HUES48 (cell line): ENCODE results near the gene ISCA2.

Source experiments
- H3K27ac ChIP-seq: one replicate; pipeline ENCODE4 v1.7.0; 2013; ENCODE audit warnings: low read depth, low read length, inconsistent platforms
- H3K27me3 ChIP-seq: 2 replicates; pipeline ENCODE4 v1.6.1; 2013; ENCODE audit warnings: mild to moderate bottlenecking, low read length; ENCODE audit not compliant: control insufficient read depth, insufficient read depth
- H3K36me3 ChIP-seq: 2 replicates; pipeline ENCODE4 v1.6.1; 2013; ENCODE audit warnings: low read length; ENCODE audit not compliant: control insufficient read depth, insufficient read depth
- H3K4me1 ChIP-seq: 2 replicates; pipeline ENCODE4 v1.6.1; 2013; ENCODE audit warnings: mild to moderate bottlenecking, low read length; ENCODE audit not compliant: control insufficient read depth, insufficient read depth
- H3K4me3 ChIP-seq: 2 replicates; pipeline ENCODE4 v1.5.1; 2013; ENCODE audit warnings: mild to moderate bottlenecking, low read depth, low read length
- H3K9ac ChIP-seq: 2 replicates; pipeline ENCODE4 v1.6.1; 2013; ENCODE audit warnings: mild to moderate bottlenecking, low read depth, low read length, moderate library complexity
- H3K9me3 ChIP-seq: 2 replicates; pipeline ENCODE4 v1.6.1; 2013; ENCODE audit warnings: low read length; ENCODE audit not compliant: control insufficient read depth, insufficient read depth

Gene ISCA2

GRCh38 chr14:74519316-74520074 is 25.9 kb downstream of the ISCA2 start:
- Histone ChIP-seq H3K27ac (no peak overlapping the region), H3K9me3 (no peaks in the 10 kb centered on the region), H3K27me3 (no peaks in the 10 kb centered on the region), H3K36me3 (no peaks in the 10 kb centered on the region), H3K4me3 (no peak overlapping the region), H3K4me1 (peaks cover 4% of the 10 kb centered on the region; the same call in 1 of the 2 replicates), H3K9ac (no peak overlapping the region)

DNA sequence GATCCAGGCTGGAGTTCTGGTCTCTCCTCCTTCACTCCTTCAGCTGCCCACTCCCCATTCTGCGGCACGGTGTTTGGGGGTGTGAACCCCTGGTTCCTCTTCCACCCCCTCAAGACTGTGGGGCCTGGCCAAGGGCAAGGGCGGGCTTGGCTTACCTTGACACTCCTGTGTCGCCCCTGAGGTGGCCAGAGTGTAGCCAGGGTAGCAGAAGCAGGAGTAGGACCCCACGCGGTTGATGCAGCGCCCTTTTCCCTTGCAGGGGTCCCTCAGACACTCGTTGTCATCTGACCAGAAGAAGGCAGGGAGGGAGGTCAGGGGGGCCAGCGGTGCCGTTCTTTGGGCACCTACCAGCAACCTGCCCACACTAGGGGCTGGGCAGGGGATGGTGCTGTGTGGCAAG is 28.2 kb downstream of the ISCA2 start:
- peaks cover 3% of the 10 kb centered on the region; the same call in 1 of the 2 replicates for H3K4me1 ChIP-seq
- H3K9ac ChIP-seq: no peak overlapping the region
- no peaks in the 10 kb centered on the region for H3K36me3 ChIP-seq
- no peaks in the 10 kb centered on the region for H3K27me3 ChIP-seq
- H3K9me3 ChIP-seq: no peaks in the 10 kb centered on the region
- no peak overlapping the region for H3K4me3 ChIP-seq
- H3K27ac ChIP-seq: no peak overlapping the region

DNA sequence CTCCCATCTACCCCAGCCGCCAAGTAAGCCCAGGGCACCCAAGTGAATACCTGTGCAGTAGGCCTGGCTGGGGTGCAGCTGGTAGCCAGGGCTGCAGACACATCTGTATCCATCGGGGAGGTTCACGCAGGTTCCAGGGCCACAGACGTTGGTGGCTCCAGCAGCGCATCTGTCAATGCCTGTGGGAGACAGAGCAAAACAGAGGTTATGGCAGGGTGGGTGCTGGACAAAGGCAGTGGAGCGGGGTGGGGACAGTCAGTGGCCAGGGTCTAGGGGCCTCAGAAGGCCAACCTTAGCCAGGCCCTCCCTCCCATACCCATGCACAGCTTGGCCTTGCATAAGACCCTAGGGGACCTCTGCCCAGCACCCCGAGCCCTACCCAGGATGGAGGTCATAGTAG is 29.2 kb downstream of the ISCA2 start:
- Histone ChIP-seq H3K27me3 (no peaks in the 10 kb centered on the region), H3K4me1 (no peaks in the 10 kb centered on the region), H3K9ac (no peak overlapping the region), H3K27ac (no peak overlapping the region), H3K36me3 (no peaks in the 10 kb centered on the region), H3K9me3 (no peaks in the 10 kb centered on the region), H3K4me3 (no peak overlapping the region)

GRCh38 chr14:74524076-74524811 is 30.7 kb downstream of the ISCA2 start:
- no peaks in the 10 kb centered on the region for H3K9me3 ChIP-seq
- no peak overlapping the region for H3K4me3 ChIP-seq
- H3K27ac ChIP-seq: no peak overlapping the region
- H3K36me3 ChIP-seq: no peaks in the 10 kb centered on the region
- H3K9ac ChIP-seq: no peak overlapping the region
- H3K27me3 ChIP-seq: no peaks in the 10 kb centered on the region
- H3K4me1 ChIP-seq: no peaks in the 10 kb centered on the region

- Histone ChIP-seq H3K27ac (no peak overlapping the region), H3K36me3 (no peaks in the 10 kb centered on the region), H3K9me3 (no peaks in the 10 kb centered on the region), H3K9ac (no peak overlapping the region), H3K4me1 (no peaks in the 10 kb centered on the region), H3K4me3 (no peak overlapping the region), H3K27me3 (no peaks in the 10 kb centered on the region)
Observed at GRCh38 chr14:74524812-74525135, 31.2 kb downstream of the ISCA2 start.

- no peaks in the 10 kb centered on the region for H3K36me3 ChIP-seq
- H3K9ac ChIP-seq: no peak overlapping the region
- H3K4me1 ChIP-seq: no peaks in the 10 kb centered on the region
- H3K27ac ChIP-seq: no peak overlapping the region
- H3K4me3 ChIP-seq: no peak overlapping the region
- H3K9me3 ChIP-seq: no peaks in the 10 kb centered on the region
- H3K27me3 ChIP-seq: no peaks in the 10 kb centered on the region
Observed at GRCh38 chr14:74525361-74525851, 31.8 kb downstream of the ISCA2 start.

DNA sequence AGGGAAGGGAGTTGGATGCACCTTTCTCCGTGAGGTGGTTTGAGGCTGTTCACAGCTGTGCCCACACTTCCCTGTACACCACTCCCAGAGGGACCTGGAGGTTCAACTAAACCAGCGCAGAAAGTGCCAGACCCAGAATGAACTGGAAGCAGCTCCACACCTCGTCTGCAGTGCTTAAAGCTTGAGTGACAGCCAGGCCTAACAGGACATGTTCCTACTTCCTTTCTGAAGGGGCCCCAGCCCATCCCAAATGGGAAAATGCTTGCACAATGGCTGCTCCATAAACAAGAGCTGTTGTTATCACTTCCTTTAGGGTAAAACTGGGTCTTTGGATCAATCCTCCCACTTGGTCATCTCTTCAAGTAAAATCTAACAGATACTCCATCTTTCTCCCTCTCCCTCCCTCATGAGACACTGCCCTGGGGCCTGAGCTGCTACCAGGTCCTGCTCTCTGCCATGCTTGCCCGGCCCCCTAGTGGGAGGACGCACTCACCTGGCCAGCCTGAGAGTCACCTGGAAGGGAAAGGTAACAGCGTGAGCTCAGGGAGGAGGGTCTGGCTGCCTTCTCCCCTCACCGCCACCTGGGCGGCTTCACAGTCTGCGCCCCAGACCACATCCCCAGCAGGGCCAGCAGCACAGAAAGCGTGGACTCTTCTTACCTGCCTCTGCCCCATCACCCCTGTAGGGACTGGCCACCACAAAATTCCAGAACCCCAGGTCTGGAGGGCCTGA is 33.5 kb downstream of the ISCA2 start:
- Histone ChIP-seq H3K9ac (no peak overlapping the region), H3K4me1 (no peaks in the 10 kb centered on the region), H3K36me3 (no peaks in the 10 kb centered on the region), H3K4me3 (no peak overlapping the region), H3K27ac (no peak overlapping the region), H3K9me3 (no peaks in the 10 kb centered on the region), H3K27me3 (no peaks in the 10 kb centered on the region)

DNA sequence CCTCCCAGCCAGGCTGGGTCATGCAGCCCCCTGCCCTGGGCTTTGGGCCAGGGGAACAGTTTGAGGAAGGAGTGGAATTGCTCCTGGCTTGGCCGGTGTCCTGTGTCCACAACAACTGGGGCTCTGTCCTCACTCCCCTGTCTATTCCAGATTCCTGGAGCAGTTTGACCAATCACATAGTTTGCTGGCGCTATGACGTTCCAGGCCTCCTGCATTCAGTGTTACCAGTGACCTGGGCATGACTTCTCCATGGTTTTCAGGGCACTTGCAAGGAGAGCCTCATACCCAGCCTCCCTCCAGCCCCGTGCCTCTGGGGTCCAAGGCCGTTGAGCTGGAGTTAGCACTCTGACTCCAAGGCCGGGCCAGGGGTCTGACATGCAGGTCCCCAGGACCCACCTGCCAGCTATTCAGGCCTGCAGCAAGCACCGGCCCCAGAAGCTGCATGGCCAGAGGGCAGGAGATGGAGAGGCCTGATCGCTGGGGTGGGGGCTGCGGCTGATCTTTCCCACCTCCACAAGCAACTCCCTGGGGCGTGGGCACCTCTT is 34.2 kb downstream of the ISCA2 start:
- no peaks in the 10 kb centered on the region for H3K4me1 ChIP-seq
- H3K9me3 ChIP-seq: no peaks in the 10 kb centered on the region
- H3K4me3 ChIP-seq: no peak overlapping the region
- H3K27ac ChIP-seq: no peak overlapping the region
- H3K9ac ChIP-seq: no peak overlapping the region
- no peaks in the 10 kb centered on the region for H3K36me3 ChIP-seq
- H3K27me3 ChIP-seq: no peaks in the 10 kb centered on the region

- H3K4me1 ChIP-seq: no peaks in the 10 kb centered on the region
- H3K9ac ChIP-seq: no peak overlapping the region
- no peak overlapping the region for H3K27ac ChIP-seq
- H3K4me3 ChIP-seq: no peak overlapping the region
- no peaks in the 10 kb centered on the region for H3K27me3 ChIP-seq
- no peaks in the 10 kb centered on the region for H3K9me3 ChIP-seq
- no peaks in the 10 kb centered on the region for H3K36me3 ChIP-seq
Observed at GRCh38 chr14:74528406-74528805, 34.8 kb downstream of the ISCA2 start.

DNA sequence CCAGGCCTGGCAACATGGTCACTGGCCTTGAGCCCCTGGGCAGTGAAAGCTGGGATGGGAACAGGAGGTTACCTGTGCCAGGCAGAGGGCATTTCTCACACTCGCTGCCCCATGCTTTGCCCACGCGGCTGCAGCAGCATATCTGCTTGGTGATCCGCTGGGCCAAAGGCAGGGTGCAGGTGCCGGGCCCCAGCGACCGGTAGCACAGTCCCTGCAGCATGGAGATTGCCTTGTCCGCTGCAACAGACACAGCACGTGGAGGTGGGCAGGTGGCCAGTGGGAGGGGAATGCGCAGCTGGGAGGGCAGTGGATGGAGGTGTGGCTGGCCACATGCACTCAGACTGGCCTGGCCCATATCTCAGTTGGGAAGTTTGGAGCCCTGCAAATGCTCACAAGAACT is 35.3 kb downstream of the ISCA2 start:
- no peaks in the 10 kb centered on the region for H3K4me1 ChIP-seq
- no peak overlapping the region for H3K27ac ChIP-seq
- H3K27me3 ChIP-seq: no peaks in the 10 kb centered on the region
- no peaks in the 10 kb centered on the region for H3K36me3 ChIP-seq
- no peaks in the 10 kb centered on the region for H3K9me3 ChIP-seq
- no peak overlapping the region for H3K9ac ChIP-seq
- H3K4me3 ChIP-seq: no peak overlapping the region

DNA sequence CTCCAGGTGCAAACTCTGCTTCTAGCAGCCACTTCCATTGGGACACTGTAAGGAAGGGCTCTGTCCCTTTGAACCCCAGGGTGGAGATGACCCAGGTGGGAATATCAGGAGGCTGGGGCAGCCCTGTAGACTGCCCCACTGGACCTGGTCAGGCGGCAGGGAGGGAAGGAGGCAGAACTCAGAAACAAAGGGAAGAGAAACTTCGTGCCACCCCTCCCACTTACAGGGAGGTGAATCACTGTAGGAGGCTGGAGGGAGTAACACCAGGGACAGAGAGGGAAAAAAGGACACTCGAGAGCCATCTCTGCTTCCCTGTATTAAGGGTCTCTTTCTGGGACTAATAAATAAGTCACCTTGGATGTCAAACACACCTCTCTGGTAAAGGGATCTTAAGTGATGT is 37.4 kb downstream of the ISCA2 start:
- Histone ChIP-seq H3K4me3 (no peak overlapping the region), H3K36me3 (no peaks in the 10 kb centered on the region)

More for the DNA sequence above, 37.4 kb downstream of the ISCA2 start:
- Histone ChIP-seq H3K4me1 (no peaks in the 10 kb centered on the region), H3K27me3 (no peaks in the 10 kb centered on the region), H3K27ac (no peak overlapping the region), H3K9ac (no peak overlapping the region), H3K9me3 (no peaks in the 10 kb centered on the region)
